GM19025 (cell line): ENCODE data around the gene RERE.
"Not testable (repeated sequence)": the region's sequence is repeated elsewhere in the genome, so short reads cannot be mapped to it uniquely, and the experiment has no call there.

Experiments used
- ATAC-seq: cut with Tn5 transposase; IDR thresholded peaks from one replicate; pipeline ENCODE4 v1.9.1; 2021; ENCODE audit warnings: mild to moderate bottlenecking, low read depth, moderate library complexity; ENCODE audit not compliant: unreplicated experiment

RERE gene

DNA sequence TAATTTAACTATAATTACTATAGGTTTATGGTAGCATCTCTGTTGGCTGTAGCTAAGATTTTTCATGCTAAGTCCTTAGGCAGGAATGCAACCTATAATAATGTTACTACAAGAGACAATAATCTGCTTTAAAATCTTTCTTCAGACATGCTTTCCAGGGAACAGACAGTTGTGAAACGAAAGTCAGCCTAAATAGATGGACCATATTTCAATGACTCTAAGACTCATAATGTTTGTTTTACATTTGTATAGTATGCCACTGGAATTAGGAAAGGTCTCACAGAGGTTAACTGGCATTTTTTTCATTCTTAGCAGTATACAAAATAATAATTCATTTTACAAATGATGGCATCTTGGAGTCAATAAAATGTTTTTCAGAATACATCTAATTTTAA is 8.1 kb downstream of the RERE start:
- no peak for ATAC-seq

DNA sequence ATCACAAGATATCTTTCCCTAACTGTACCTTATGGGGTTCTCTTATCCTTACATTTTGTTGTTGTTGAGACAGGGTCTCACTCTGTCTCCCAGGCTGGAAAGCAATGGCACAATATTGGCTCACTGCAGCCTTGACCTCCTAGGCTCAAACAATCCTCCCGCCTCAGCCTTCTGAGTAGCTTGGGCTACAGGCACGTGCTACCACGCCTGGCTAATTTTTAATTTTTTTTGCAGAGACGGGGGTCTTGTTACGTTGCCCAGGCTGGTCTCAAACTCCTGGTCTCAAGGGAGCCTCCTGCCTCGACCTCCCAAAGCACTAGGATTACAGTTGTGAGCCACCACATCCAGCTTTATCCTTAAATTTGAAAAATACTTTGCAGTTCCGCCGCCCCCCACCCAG is 10.4 kb downstream of the RERE start:
- no peak for ATAC-seq

DNA sequence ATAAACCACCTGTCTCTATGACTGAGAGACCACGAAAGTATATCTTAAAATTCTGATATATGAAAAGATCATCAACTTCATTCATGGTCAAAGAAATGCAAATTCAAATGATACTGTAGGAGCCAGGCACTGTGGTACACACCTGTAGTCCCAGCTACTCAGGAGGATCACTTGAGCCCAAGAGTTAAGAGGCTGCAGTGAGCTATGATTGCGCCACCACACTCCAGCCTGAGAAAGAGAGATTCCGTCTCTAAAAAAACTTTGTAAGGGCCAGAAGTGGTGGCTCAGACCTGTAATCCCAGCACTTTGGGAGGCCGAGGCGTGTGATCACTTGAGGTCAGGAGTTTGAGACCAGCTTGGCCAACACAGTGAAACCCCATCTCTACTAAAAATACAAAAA is 17.0 kb downstream of the RERE start:
- ATAC-seq = no peak

DNA sequence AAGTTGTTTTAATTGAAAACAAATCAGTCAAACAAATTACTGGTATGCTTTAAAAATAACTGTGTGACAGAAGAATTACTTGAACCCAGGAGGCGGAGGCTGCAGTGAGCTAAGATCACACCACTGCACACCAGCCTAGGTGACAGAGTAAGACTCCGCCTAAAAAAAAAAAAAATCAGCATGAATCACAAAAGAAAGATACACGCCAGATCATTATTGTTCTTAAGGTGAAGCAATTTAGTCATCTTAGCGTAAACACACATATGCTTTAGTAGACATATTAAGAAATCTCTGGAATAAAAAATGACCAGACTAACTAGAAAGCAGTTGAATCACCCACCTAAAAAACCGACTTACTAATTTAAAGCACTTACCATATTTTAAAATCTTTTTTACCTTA is 20.2 kb downstream of the RERE start:
- no peak for ATAC-seq

DNA sequence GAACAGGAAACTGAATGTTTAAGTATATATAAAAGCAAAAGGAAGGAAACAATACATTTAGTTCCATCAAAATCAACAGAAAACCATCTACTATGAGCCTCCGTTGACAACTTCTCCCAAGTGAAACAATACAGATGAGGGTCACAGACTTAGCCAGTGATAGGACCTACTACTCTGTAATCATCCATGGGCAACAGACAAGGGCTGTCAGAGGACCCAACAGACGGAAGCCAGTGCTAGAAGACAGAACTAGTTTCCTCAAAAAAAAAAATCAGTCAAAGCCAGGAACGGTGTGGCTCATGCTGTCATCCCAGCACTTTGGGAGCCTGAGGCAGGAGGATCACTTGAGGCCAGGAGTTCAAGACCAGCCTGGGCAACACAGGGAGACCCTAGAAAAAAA is 20.6 kb downstream of the RERE start:
- ATAC-seq = no peak

DNA sequence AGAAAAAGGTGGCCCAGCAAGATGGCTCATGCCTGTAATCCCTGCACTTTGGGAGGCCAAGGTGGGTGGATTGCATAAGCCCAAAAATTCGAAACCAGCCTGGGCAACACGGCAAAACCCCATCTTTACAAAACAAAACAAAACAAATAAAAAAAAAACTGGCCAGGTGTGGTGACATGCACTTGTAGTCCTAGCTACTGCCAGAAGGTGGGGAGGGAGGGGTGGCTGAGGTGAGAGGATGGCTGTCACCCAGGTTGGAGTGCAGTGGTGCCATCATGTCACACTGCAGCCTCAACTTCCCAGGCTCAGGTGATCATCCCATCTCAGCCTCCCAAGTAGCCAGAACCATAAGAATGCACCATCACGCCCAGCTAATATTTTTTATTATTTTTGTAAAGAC is 22.8 kb downstream of the RERE start:
- ATAC-seq = no peak

DNA sequence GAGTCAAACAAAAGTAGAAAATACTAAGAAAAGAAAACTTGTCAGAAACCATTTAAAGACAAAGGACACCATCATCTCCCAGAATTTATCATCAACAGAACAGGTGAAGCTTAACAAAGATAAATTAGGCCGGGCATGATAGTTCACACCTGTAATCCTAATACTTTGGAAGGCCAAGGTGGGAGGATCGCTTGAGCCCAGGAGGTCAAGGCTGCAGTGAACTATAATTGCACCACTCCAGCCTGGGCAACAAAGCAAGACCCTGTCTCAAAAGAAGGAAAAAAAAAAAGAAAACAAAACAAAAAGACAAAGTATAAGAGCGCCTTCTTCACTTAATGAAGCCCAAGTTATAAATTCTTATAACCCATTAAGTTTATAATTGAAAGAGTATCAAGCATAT is 25.6 kb downstream of the RERE start:
- no peak for ATAC-seq

DNA sequence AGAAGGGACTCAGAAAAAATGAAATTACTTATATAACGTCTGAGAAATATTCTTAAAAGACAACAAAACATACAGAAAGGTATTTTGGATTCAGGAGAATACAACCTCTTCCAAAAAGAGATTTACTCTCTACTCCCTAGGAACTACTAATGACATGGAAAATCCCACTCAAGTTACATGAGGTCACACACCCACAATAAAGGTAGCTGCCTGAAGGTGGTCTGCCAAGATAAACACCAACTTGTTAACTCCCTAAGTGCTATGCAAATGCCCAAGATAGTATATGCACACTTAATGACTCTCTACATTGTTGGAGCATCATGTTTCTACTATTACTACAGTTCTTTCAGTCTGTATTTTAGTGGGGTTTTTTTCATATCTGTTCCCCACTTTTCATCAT is 26.5 kb downstream of the RERE start:
- no peak for ATAC-seq

DNA sequence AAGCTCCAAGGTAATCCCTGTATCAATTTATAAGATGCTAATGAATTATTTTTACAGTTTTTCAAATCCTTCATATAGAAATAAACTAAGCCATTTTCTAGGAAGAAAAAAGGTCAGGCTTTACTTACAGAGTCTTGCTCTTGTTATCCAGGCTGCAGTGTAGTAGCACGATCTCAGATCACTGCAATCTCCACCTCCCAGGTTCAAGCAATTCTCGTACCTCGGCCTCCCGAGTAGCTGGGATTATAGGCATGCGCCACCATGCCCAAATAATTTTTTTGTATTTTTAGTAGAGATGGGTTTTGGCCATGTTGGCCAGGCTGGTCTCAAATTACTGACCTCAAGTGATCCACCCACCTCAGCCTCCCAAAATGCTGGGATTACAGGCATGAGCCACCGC is 27.0 kb downstream of the RERE start:
- no peak for ATAC-seq

DNA sequence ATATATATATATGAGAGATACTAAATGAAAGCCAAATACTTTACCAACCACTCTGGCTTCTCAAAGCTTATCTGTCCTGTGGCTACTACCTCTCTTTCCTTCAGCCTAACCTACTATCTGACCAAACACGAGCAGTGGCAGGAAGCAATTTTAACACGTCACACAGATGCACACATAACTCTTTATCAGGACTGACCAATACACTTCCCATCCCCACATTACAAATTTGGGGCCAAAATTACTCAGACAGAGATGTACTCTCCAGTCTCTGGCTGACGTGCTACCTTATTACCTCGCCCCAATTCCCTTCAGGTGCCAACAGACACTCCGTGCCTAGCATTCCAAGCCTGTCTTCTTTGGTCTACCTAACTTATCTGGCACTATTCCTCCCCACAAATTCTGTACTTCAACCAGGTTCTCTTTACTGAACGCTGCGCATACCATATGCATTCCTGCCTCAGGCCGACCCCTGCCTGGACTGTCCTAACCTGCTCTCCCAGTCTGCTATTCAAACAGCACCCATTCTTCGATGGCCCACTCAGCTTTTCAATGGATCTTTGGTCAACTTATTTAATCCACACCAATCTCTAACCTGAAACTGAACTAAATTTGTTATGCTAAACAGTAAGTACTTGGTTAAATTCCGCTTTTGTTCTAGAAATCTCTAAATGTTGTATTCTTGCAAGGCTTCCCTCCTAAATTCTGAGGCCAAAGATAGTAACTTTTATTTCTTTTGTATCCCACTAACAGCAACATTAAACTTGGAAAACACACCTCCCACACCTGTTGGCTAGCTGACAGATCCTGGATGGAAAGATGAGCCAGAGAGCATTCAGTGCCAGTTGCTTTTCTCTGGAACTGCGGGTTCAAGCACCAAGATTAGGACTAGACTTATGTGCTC is 27.9 kb downstream of the RERE start:
- no peak for ATAC-seq

DNA sequence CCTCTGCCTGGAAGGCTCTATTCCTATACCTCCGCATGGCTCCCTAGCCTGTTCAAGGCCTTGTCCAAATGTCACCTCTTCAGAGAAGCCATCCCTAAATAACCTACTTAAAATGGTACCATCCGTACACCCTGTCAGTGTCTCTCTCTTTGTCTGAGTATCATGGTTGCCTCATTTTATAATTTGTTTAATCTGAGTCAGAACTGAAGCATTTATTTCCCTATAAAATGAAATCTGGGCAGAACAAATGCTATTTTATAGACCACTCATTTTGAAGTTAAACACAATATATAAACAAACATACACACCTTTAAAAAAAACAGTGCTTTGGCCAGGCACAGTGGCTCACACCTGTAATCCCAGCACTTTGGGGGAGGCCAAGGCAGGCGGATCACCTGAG is 30.2 kb downstream of the RERE start:
- no peak for ATAC-seq

DNA sequence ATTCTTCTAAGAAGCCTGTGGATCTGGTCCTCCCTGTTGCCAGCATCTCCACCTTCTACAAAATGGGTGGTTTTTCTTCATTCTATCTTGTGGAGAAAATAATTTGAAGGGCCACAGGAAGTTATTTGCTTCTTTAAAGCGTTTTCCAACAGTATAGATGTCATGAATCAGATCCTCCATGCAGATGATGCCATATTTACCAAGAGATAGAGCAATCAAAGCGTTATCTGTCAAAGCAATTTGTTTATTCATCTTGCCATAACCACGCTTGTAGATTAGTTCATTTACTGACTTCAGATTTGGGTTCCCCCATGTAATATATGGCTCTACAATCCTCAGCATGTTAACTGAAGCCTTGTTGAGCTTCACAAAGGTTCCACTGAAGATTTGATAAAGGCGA is 31.2 kb downstream of the RERE start:
- not testable (repeated sequence) for ATAC-seq

DNA sequence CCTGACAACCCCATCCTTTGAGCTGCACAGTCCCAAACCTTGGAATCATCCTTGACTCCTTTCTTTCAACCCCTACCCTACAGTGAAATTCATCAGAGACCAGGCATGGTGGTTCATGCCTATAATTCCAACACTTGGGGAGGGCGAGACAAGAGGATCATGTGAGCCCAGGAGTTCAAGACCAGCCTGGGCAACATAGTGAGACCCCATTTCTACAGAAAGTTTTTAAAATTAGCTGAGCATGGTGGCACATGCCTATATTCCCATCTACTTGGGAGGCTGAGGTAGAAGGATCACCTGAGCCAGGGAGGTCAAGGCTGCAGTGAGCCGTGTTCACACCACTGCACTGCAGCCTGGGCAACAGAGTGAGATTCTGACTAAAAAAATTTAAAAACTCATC is 34.5 kb downstream of the RERE start:
- no peak for ATAC-seq

DNA sequence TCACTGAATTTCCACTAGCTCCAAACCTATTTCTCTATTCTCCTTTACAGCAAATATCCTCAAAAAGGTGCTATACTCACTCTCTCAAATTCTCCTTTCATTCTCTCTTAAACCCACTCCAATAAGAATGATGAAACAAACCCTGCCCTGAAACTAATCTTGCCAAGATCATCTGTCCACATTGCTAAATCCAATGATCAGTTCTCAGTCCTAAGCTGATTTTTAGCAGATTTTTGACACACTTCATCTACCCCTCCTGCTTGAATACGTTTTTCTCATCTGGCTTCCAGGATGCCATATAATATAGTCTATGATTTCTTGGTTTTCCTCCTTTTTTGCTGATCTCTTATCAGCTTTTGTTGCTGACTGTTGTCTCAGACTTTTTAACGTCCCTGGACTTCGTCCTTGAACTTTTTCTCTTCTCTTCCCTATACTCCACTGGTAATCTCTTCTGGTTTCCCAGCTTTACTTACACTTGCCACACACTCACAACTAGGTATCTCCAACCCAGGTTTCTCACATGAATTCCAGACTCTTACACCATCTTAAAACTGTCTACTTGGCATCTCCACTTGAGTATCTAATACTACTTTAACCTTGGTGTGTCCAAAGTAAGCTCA is 35.3 kb downstream of the RERE start:
- ATAC-seq = no peak

DNA sequence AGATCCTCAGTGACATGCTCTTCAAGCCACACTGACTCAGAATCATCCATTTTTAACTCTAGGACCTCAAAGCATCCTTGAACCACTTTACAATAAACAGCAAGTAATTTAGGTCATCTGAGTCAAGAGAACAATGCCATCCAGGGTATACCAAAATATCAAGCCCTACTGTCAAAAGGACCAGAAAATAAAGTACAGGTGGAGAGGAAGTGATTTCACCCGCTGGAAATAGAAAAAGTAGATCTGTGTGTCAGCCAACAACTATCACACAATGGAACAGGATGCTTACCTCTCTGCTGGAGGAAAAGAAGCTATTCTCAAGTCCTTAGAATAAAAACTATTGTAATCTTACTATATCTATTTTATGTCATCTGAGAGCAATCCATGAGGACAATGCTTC is 37.0 kb downstream of the RERE start:
- ATAC-seq = no peak

DNA sequence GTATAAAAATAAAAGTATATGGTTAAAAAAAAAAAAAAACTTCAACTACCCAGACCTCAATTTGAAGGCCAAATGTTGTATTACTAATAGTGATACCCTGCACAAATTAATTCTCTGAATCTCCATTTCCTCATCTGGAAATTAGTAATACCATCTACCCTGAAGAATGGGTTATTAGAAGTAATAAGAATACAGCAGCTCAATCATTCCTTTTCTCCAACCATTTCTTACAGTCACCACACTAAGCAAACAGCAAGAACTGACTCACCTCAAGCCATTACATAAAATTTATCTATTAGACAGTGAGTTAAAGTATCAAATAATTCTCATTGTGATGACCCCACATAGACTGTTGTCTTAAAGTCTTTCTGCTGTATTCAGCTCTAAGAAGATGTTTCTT is 39.6 kb downstream of the RERE start:
- ATAC-seq = no peak

DNA sequence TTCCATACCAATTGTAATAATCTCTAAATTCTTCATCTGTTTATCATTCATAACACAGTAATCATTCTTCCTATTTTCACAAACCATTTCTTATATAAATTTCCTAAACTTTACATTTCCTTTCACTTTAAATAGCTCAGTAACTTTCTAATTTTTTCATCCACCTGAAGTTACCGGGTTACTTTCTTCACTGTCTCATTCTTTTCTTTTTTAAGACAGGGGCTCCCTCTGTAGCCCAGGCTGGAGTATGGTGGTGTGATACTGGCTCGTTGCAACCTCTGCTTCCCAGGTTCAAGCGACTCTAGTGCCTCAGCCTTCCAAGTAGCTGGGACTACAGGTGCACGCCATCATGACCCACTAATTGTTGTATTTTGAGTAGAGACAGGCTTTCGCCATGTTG is 41.3 kb downstream of the RERE start:
- no peak for ATAC-seq

DNA sequence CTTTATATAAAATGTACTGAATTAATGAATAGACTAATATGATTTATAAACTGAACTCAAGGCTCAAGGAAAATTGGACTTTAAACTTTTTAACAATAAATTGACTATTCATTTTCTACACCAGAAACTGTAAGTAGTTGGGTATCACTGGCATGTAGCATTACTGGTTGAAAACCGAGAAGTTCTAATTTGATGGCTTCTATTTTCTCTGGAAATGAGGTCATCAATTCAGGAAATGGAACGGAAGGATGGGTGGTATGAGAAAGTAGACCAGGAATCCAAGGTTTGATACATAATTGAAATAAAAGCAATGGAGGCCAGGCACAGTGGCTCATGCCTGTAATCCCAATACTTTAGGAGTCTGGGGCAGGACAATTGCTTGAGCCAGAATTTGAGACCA is 50.4 kb downstream of the RERE start:
- ATAC-seq = no peak

DNA sequence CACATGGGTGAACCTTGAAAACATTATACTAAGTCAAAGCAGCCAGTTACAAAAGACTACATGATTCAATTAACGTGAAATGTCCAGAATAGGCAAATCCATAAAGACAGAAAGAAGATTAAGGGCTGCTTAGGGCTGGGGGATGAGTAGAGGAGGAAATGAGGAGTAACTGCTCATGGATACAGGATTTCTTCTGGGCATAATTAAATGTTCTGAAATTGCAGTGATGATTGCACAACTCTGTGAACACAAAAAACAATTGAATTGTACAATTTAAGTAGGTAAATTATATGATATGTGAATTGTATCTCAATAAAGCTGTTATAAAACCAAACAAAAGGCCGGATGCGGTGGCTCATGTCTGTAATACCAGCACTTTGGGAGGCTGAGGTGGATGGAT is 52.2 kb downstream of the RERE start:
- no peak for ATAC-seq

DNA sequence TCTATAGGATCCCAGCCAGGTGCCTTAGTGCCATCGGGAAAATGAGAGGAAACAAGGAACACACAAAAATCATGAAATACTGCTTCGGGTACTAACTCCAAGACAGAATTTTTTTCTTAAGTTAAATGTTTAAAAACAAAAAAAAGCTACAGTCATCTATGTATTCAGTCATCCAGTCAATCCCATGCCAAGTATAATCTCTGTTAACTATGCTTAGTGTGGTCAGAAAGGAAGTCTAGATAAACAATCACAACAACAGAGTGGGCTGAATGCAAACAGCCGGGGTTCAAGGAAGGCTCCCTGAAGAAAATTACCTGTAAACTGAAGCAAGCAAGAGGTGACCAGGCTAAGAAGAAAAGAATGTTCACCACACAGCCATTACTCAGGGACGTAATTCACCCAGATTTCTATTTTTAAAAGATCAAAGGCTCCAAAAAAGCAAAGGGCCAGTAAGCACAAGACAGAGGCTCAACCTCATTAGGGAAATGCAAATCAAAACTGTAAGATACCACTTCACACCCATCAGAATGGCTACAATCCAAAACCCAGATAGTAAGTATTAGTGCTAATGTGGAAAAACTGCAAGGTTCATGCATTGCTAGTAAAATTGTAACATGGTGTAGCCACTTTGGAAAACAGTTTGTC is 53.0 kb downstream of the RERE start:
- no peak for ATAC-seq

DNA sequence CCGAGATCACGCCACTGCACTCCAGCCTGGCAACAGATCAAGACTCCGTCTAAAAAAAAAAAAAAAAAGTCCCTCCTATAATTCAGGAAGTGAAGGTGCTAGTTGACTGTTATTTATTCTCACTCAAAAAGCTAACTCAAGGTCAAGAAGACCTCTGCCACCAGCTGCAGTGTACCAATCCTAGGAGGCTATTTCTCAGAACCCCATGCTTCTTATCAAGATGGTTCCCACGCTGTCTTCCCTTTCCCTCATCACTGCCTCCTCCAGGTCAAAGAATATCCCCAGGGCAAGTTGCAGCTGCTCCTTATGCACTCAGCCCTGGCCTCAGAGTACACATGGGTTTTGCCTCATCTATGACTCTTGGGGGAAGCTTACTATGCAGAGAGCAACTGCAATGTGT is 53.6 kb downstream of the RERE start:
- ATAC-seq = no peak

DNA sequence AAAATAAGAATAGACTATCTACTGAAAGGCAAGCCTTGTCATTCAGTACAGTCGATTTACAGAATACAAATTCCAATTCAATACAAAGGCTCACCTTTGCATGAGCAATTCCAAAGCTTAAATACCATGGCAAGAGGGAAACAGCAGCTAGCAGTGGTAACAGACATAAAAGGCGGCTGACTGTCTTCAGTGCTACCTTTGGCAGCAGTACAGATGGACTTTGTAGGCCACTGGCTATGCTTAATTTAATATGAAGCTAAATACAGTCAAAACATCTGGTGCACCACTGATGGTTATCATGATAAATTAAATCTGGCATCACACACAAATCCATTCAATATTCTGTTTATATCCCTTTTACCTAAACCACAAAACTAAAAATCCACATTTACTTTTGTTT is 62.4 kb downstream of the RERE start:
- ATAC-seq = no peak
